K562 (cell line): Measurements from ENCODE around the gene FAM20C. TPM values are rescaled to one million over a fixed set of nuclear protein-coding genes. Genes with fewer than 3 reads are reported as not detected.

Experiments used
- ATAC-seq: fragments of 200-7000 bp; cut with Tn5 transposase; 3 replicates; pipeline ENCODE4 v1.9.1; 2020; ENCODE audit warnings: moderate library complexity
- BruUV-seq: library from RNA; stranded (reverse); fragments of 400-500 nt; replicated peaks from 2 replicates; lab custom pipeline; 2021; lab: Mats Ljungman, UMichigan
- CTCF ChIA-PET: fragments of 300-600 bp; formaldehyde crosslinking; extraction: SDS; loops from one replicate; lab custom pipeline; 2021; ENCODE audit warnings: low intra/inter-chr PET ratio; lab: Yijun Ruan, JAX
- POLR2A ChIA-PET: fragments of 300-600, 350-650 bp; sonication (Branson Sonifier 250); formaldehyde crosslinking; extraction: SDS; loops from one replicate; lab custom pipeline; 2021; ENCODE audit warnings: antibody characterized with exemption, inconsistent platforms; lab: Yijun Ruan, JAX
- DNase-seq, 4 experiments: peaks; one replicate each; pipeline versions ENCODE4 v3.0.0 to v3.0.0-alpha.2; 2011 to 2018; ENCODE audit warnings: low spot score in 3 of 4, mixed read lengths in 3 of 4; ENCODE audit errors: extremely low read depth in 1 of 4
- FAIRE-seq: peaks from 2 replicates; lab custom pipeline; 2011; peaks lifted over from hg19 to GRCh38; lab: Jason Lieb, UNC
- H2AFZ ChIP-seq: 2 replicates; pipeline ENCODE4 v1.6.0; 2011; ENCODE audit warnings: low read depth, low read length, control low read depth, inconsistent platforms
- H3K27ac ChIP-seq: fragments of 200-600 bp; 3 replicates; pipeline ENCODE4 v1.8.0; 2011; ENCODE audit warnings: low read depth, mild to moderate bottlenecking, control low read depth, inconsistent platforms, low read length, moderate library complexity, mixed read lengths; ENCODE audit errors: extremely low read depth
- H3K27me3 ChIP-seq, 2 experiments: fragments of 300-600 bp in 1 of 2; 2 replicates in 1 of 2; 3 replicates in 1 of 2; pipeline versions ENCODE4 v1.6.0 to v1.8.0; 2011; ENCODE audit warnings: inconsistent platforms in 2 of 2, low read length in 2 of 2, mild to moderate bottlenecking in 1 of 2, mixed read lengths in 1 of 2, moderate library complexity in 1 of 2; ENCODE audit not compliant: control insufficient read depth in 2 of 2, insufficient read depth in 2 of 2
- H3K36me3 ChIP-seq: fragments of 300-600 bp; 3 replicates; pipeline ENCODE4 v1.8.0; 2011; ENCODE audit warnings: mild to moderate bottlenecking, low read length, inconsistent platforms; ENCODE audit not compliant: control insufficient read depth, insufficient read depth
- H3K4me1 ChIP-seq, 2 experiments: fragments of 200-600 bp in 1 of 2; replicated peaks in 1 of 2; 2 replicates in 1 of 2; 3 replicates in 1 of 2; pipeline versions ENCODE4 v1.5.1 to v1.8.0; 2011; ENCODE audit warnings: inconsistent platforms in 2 of 2, low read length in 2 of 2, mild to moderate bottlenecking in 1 of 2, mixed read lengths in 1 of 2, moderate library complexity in 1 of 2; ENCODE audit not compliant: control insufficient read depth in 2 of 2, insufficient read depth in 2 of 2
- H3K4me2 ChIP-seq: 2 replicates; pipeline ENCODE4 v1.6.1; 2011; ENCODE audit warnings: low read length, control low read depth, inconsistent platforms, mixed read lengths; ENCODE audit not compliant: insufficient read depth
- H3K4me3 ChIP-seq: fragments of 200-600 bp; sonication (generic), shearing (Covaris generic); 2 replicates; pipeline ENCODE4 v1.5.1; 2016; ENCODE audit warnings: control low read depth, inconsistent platforms
- H3K79me2 ChIP-seq: fragments of 200-600 bp; 3 replicates; pipeline ENCODE4 v1.8.0; 2011; ENCODE audit warnings: low read length, inconsistent platforms; ENCODE audit not compliant: control insufficient read depth, insufficient read depth
- H3K9ac ChIP-seq, 2 experiments: 2 replicates each; pipeline versions ENCODE4 v1.6.0 to v1.6.1; 2011; ENCODE audit warnings: low read depth in 2 of 2, low read length in 2 of 2, control low read depth in 1 of 2, inconsistent platforms in 1 of 2, mild to moderate bottlenecking in 1 of 2, mixed read lengths in 1 of 2; ENCODE audit not compliant: insufficient read depth in 1 of 2
- H3K9me1 ChIP-seq: one replicate; pipeline ENCODE4 v1.6.0; 2011; ENCODE audit warnings: inconsistent platforms, mild to moderate bottlenecking, low read length, moderate library complexity; ENCODE audit not compliant: control insufficient read depth, insufficient read depth
- H3K9me3 ChIP-seq: replicated peaks from 2 replicates; pipeline ENCODE4 v1.5.1; 2011; ENCODE audit warnings: low read depth, low read length, inconsistent platforms; ENCODE audit not compliant: control insufficient read depth, insufficient read depth
- H4K20me1 ChIP-seq: replicated peaks from 2 replicates; pipeline ENCODE4 v1.6.1; 2011; ENCODE audit warnings: low read length, inconsistent platforms, mixed read lengths; ENCODE audit not compliant: control insufficient read depth, insufficient read depth
- CEBPB ChIP-seq: fragments of 450-650 bp; IDR thresholded peaks from 2 replicates; pipeline ENCODE4 v1.6.1; 2016; ENCODE audit warnings: missing genetic modification characterization, missing compliant biosample characterization
- ETV5 ChIP-seq: sonication (generic); formaldehyde crosslinking; IDR thresholded peaks from 2 replicates; pipeline ENCODE4 v1.4.0; 2020; ENCODE audit warnings: low read depth, mild to moderate bottlenecking, missing genetic modification reagents
- FOXA1 ChIP-seq: fragments of 450-650 bp; IDR thresholded peaks from 2 replicates; pipeline ENCODE4 v1.6.1; 2016; ENCODE audit warnings: mild to moderate bottlenecking, borderline replicate concordance
- HNRNPUL1 ChIP-seq: fragments of 200-400 bp; formaldehyde crosslinking; IDR thresholded peaks from 2 replicates; pipeline ENCODE4 v1.6.1; 2017; ENCODE audit warnings: low read length
- MAFK ChIP-seq: IDR thresholded peaks from 2 replicates; pipeline ENCODE4 v1.6.1; 2011; ENCODE audit warnings: low read length, improper control_type of control experiment
- PHF21A ChIP-seq: fragments of 450-650 bp; IDR thresholded peaks from 2 replicates; pipeline ENCODE4 v1.6.1; 2017; ENCODE audit warnings: low read depth, borderline replicate concordance
- POU5F1 ChIP-seq: fragments of 150-350 bp; IDR thresholded peaks from 2 replicates; pipeline ENCODE4 v1.6.1; 2014; ENCODE audit warnings: borderline replicate concordance, low read length, low read depth, mild to moderate bottlenecking; ENCODE audit not compliant: partially characterized antibody
- SREBF1 ChIP-seq: fragments of 150-350 bp; IDR thresholded peaks from 2 replicates; pipeline ENCODE4 v1.6.1; 2014; ENCODE audit warnings: antibody characterized with exemption, low read depth, low read length, borderline replicate concordance
- ZC3H4 ChIP-seq: sonication (generic); formaldehyde crosslinking; IDR thresholded peaks from 2 replicates; pipeline ENCODE4 v1.9.0; 2021; ENCODE audit warnings: missing genetic modification reagents, borderline replicate concordance
- ZNF384 ChIP-seq: IDR thresholded peaks from 2 replicates; pipeline ENCODE4 v1.6.1; 2012; ENCODE audit warnings: low read depth, low read length, improper control_type of control experiment
- ZNF77 ChIP-seq: fragments of 250-450 bp; sonication (Bioruptor Pico); IDR thresholded peaks from 2 replicates; pipeline ENCODE4 v1.5.0; 2020
- WGBS: fragments of 100-300 bp; shearing (Covaris generic); methylation state at CpG from one replicate; pipeline ENCODE4 v1.1.6; 2016; ENCODE audit warnings: low coverage, mixed read lengths; ENCODE audit not compliant: insufficient coverage; ENCODE audit errors: missing lambda C conversion rate; 5-methylcytosine and 5-hydroxymethylcytosine counted together
- in situ Hi-C: fragments of 300-500 bp; cut with MboI; formaldehyde crosslinking; loops from 4 replicates; pipeline ENCODE4 v1.15.0; 2018; ENCODE audit warnings: inconsistent platforms, mixed read lengths
- intact Hi-C: fragments of 100-400 bp; cut with micrococcal nuclease; formaldehyde crosslinking; loops from 2 replicates; pipeline ENCODE4 v1.14.2; 2022
- polyA plus RNA-seq, 8 experiments: library from polyadenylated mRNA; depleted of rRNA in 4 of 8; stranded (reverse) in 5 of 8; unstranded in 3 of 8; fragments of >200 nt; fragmentation: Nextera tagmentation in 2 of 8; fragmentation: Illumina TruSeq in 1 of 8; extraction: Ambion mirVana in 2 of 8; extraction: Trizol in 1 of 8; gene quantifications; 2 replicates each; pipeline versions ENCODE4 v1.2.1 to v1.2.3, GENCODE V29; 2011 to 2014; ENCODE audit warnings: inconsistent platforms in 1 of 8, missing spikeins in 1 of 8
- total RNA-seq, 7 experiments: library from RNA; depleted of rRNA in 6 of 7; stranded (reverse); fragments of >200 nt in 6 of 7; fragmentation: Illumina TruSeq in 2 of 7; extraction: Trizol in 2 of 7; gene quantifications; 2 replicates each; pipeline versions ENCODE4 v1.2.1 to v1.2.3, GENCODE V29; 2011 to 2021; ENCODE audit warnings: low replicate concordance in 1 of 7
- TF ChIP-seq, protein P1 (sequence below): sonication (generic); formaldehyde crosslinking; IDR thresholded peaks from 2 replicates; pipeline ENCODE4 v1.8.0; 2023; ENCODE audit warnings: missing genetic modification reagents, mild to moderate bottlenecking, borderline replicate concordance
- TF ChIP-seq, protein P2 (sequence below), 2 experiments: fragments of 150-350 bp in 1 of 2; IDR thresholded peaks; 2 replicates each; pipeline ENCODE4 v1.6.1; 2012 to 2016; ENCODE audit warnings: low read depth in 2 of 2, low read length in 2 of 2, mild to moderate bottlenecking in 1 of 2, moderate library complexity in 1 of 2

FAM20C gene
- total and polyA plus RNA-seq, 9 of the 15 experiments (the other 6 are each of a cell fraction or from before 2014, with no cell fraction given): 0.09 TPM; not detected in 8

DNA sequence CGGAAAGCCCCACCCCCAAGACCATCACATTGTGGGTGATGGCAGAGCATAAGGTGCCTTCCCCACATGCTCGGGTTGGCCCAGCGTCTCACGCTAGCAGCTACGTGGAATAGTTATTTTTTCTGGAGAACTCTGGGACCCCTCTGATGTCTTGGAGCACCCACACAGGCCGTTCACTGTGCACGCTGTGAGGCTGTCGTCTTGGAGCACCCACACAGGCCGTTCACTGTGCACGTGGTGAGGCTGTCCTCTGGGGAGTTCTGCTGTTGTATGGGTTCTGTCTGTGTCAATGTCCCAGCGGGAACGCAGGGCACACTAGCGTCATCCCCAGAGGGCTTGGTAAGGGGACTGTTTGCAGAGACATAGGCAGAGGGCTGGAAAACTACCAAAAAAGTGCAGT lies 38.8 kb upstream of the FAM20C start:
- Histone ChIP-seq H3K9me3 (0 out of 2 replicates have a peak, but pooled peaks cover 2% of the 10 kb centered on the region), H4K20me1 (0 out of 2 replicates have a peak, but pooled peaks cover 8% of the 10 kb centered on the region), H3K27me3 (peaks cover 49 to 60% of the 10 kb centered on the region in 2 experiments), H3K9me1 (no peaks in the 10 kb centered on the region), H2AFZ (no peak overlapping the region), H3K4me2 (no peak overlapping the region), H3K36me3 (no peaks in the 10 kb centered on the region), H3K79me2 (no peaks in the 10 kb centered on the region), H3K4me1 (peaks cover 6 to 21% of the 10 kb centered on the region in 2 experiments; a peak in 4 of 5 replicates), H3K9ac (no peak overlapping the region), H3K27ac (no peak overlapping the region), H3K4me3 (no peak overlapping the region)
- FAIRE-seq (no peak), ATAC-seq (no peak), DNase-seq (no peak)
- in situ Hi-C loops (no loop called here), intact Hi-C loops (no loop called here)
- no TSS peak for BruUV-seq
- WGBS: 15% methylated on average over 13 of the region's 13 CpGs
- ChIA-PET CTCF (no interaction called here), POLR2A (interaction anchor here (0.6 to 1.3 kb wide), 2 partner anchors 9 to 18 kb away, joined by 5 read pairs; no protein-coding TSS in a partner anchor)
- no peak for TF ChIP-seq FOXA1
- no peak for TF ChIP-seq SREBF1
- TF ChIP-seq ZNF384: no peak
- TF ChIP-seq CEBPB (tag): no peak
- TF ChIP-seq ETV5 (CRISPR knock-in tag): no peak
- no peak for TF ChIP-seq ZNF77
- TF ChIP-seq, protein P1, sequence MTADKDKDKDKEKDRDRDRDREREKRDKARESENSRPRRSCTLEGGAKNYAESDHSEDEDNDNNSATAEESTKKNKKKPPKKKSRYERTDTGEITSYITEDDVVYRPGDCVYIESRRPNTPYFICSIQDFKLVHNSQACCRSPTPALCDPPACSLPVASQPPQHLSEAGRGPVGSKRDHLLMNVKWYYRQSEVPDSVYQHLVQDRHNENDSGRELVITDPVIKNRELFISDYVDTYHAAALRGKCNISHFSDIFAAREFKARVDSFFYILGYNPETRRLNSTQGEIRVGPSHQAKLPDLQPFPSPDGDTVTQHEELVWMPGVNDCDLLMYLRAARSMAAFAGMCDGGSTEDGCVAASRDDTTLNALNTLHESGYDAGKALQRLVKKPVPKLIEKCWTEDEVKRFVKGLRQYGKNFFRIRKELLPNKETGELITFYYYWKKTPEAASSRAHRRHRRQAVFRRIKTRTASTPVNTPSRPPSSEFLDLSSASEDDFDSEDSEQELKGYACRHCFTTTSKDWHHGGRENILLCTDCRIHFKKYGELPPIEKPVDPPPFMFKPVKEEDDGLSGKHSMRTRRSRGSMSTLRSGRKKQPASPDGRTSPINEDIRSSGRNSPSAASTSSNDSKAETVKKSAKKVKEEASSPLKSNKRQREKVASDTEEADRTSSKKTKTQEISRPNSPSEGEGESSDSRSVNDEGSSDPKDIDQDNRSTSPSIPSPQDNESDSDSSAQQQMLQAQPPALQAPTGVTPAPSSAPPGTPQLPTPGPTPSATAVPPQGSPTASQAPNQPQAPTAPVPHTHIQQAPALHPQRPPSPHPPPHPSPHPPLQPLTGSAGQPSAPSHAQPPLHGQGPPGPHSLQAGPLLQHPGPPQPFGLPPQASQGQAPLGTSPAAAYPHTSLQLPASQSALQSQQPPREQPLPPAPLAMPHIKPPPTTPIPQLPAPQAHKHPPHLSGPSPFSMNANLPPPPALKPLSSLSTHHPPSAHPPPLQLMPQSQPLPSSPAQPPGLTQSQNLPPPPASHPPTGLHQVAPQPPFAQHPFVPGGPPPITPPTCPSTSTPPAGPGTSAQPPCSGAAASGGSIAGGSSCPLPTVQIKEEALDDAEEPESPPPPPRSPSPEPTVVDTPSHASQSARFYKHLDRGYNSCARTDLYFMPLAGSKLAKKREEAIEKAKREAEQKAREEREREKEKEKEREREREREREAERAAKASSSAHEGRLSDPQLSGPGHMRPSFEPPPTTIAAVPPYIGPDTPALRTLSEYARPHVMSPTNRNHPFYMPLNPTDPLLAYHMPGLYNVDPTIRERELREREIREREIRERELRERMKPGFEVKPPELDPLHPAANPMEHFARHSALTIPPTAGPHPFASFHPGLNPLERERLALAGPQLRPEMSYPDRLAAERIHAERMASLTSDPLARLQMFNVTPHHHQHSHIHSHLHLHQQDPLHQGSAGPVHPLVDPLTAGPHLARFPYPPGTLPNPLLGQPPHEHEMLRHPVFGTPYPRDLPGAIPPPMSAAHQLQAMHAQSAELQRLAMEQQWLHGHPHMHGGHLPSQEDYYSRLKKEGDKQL (CRISPR knock-in tag): no peak
- TF ChIP-seq ZC3H4: no peak
- no peak for TF ChIP-seq MAFK
- TF ChIP-seq, protein P2, sequence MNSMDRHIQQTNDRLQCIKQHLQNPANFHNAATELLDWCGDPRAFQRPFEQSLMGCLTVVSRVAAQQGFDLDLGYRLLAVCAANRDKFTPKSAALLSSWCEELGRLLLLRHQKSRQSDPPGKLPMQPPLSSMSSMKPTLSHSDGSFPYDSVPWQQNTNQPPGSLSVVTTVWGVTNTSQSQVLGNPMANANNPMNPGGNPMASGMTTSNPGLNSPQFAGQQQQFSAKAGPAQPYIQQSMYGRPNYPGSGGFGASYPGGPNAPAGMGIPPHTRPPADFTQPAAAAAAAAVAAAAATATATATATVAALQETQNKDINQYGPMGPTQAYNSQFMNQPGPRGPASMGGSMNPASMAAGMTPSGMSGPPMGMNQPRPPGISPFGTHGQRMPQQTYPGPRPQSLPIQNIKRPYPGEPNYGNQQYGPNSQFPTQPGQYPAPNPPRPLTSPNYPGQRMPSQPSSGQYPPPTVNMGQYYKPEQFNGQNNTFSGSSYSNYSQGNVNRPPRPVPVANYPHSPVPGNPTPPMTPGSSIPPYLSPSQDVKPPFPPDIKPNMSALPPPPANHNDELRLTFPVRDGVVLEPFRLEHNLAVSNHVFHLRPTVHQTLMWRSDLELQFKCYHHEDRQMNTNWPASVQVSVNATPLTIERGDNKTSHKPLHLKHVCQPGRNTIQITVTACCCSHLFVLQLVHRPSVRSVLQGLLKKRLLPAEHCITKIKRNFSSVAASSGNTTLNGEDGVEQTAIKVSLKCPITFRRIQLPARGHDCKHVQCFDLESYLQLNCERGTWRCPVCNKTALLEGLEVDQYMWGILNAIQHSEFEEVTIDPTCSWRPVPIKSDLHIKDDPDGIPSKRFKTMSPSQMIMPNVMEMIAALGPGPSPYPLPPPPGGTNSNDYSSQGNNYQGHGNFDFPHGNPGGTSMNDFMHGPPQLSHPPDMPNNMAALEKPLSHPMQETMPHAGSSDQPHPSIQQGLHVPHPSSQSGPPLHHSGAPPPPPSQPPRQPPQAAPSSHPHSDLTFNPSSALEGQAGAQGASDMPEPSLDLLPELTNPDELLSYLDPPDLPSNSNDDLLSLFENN (IDR thresholded peaks at IDR 0.05; ENCODE audit: low read depth in 2 of 2, low read length in 2 of 2): no peak
- TF ChIP-seq PHF21A: no peak
- no peak for TF ChIP-seq HNRNPUL1
- no peak for TF ChIP-seq POU5F1
